Caki2 (cell line): ENCODE measurements around the gene RASGRF2. TPM values are rescaled to one million over a fixed set of nuclear protein-coding genes. Genes with fewer than 3 reads are reported as not detected.

Experiments
- DNase-seq: peaks from one replicate; pipeline ENCODE4 v3.0.0-alpha.2; 2015; ENCODE audit warnings: low read depth
- in situ Hi-C: cut with HindIII; loops from 2 replicates; pipeline ENCODE4 v1.10.0; 2016; ENCODE audit warnings: low sequenced_read_pairs, low pct_unique_long_range_greater_than_20kb, mixed read lengths
- total RNA-seq: library from RNA; depleted of rRNA; stranded (reverse); fragments of >200 nt; shearing (Covaris generic); gene quantifications from 2 replicates; pipeline ENCODE4 v1.2.3, GENCODE V29; 2014; ENCODE audit warnings: low replicate concordance

Gene RASGRF2
- total RNA-seq, 1 experiment from 2014 or later = 1.3 TPM

- no peak for DNase-seq
- in situ Hi-C loops = no loop called here
These were observed 206.9 kb downstream of the RASGRF2 start for GRCh38 chr5:81167078-81167477.

- DNase-seq = no peak
- in situ Hi-C loops = no loop called here
These were observed 207.4 kb downstream of the RASGRF2 start for GRCh38 chr5:81167544-81167943.

GRCh38 chr5:81169924-81170323 is 209.8 kb downstream of the RASGRF2 start:
- DNase-seq = no peak
- in situ Hi-C loops = no loop called here

GRCh38 chr5:81171769-81172168 is 211.6 kb downstream of the RASGRF2 start:
- in situ Hi-C loops = no loop called here
- no peak for DNase-seq

- in situ Hi-C loops = no loop called here
- DNase-seq = no peak
These were observed 212.5 kb downstream of the RASGRF2 start for GRCh38 chr5:81172710-81173109.

- in situ Hi-C loops = no loop called here
- DNase-seq = no peak
These were observed 216.9 kb downstream of the RASGRF2 start for GRCh38 chr5:81177061-81177460.

- no peak for DNase-seq
- in situ Hi-C loops = no loop called here
These were observed 219.8 kb downstream of the RASGRF2 start for GRCh38 chr5:81179959-81180358.

- in situ Hi-C loops = no loop called here
- no peak for DNase-seq
These were observed 220.8 kb downstream of the RASGRF2 start for GRCh38 chr5:81180780-81181460.

- in situ Hi-C loops = no loop called here
- no peak for DNase-seq
These were observed 221.6 kb downstream of the RASGRF2 start for GRCh38 chr5:81181576-81182316.

GRCh38 chr5:81182396-81183390 is 222.5 kb downstream of the RASGRF2 start:
- in situ Hi-C loops = no loop called here
- DNase-seq = no peak

- no peak for DNase-seq
- in situ Hi-C loops = no loop called here
These were observed 223.9 kb downstream of the RASGRF2 start for GRCh38 chr5:81183811-81184748.

GRCh38 chr5:81184749-81185110 is 224.6 kb downstream of the RASGRF2 start:
- in situ Hi-C loops = no loop called here
- no peak for DNase-seq

- in situ Hi-C loops = no loop called here
- DNase-seq = no peak
These were observed 227.7 kb downstream of the RASGRF2 start for GRCh38 chr5:81187885-81188284.

- no peak for DNase-seq
- in situ Hi-C loops = no loop called here
These were observed 228.8 kb downstream of the RASGRF2 start for GRCh38 chr5:81188962-81189361.

- no peak for DNase-seq
- in situ Hi-C loops = no loop called here
These were observed 229.8 kb downstream of the RASGRF2 start for GRCh38 chr5:81189875-81190498.

- in situ Hi-C loops = no loop called here
- no peak for DNase-seq
These were observed 231.7 kb downstream of the RASGRF2 start for GRCh38 chr5:81191726-81192372.

GRCh38 chr5:81192373-81192750 is 232.2 kb downstream of the RASGRF2 start:
- DNase-seq = no peak
- in situ Hi-C loops = no loop called here
